ENCODE data around the gene OR2J2.
"Not testable (repeated sequence)": the region's sequence is repeated elsewhere in the genome, so short reads cannot be mapped to it uniquely, and the experiment has no call there.

The OR2J2 gene

DNA sequence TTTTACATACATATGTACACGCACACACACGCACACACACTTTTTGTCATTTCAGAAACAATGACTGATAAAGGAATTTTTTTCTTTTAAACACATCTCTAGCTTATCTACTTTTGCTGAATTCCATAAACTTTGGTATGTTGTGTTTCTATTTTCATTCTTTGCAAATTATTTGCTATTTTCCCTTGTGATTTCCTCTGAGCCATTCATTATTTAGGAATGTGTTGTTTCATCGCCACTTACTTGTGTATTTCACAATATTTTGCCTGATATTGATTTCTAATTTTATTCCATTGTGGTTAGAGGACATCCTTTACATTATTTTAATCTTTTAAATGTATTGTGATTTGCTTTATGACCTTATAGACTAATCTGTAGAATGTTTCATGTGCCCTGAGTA lies 23.6 kb upstream of the OR2J2 start:
- TF ChIP-seq, protein P1, sequence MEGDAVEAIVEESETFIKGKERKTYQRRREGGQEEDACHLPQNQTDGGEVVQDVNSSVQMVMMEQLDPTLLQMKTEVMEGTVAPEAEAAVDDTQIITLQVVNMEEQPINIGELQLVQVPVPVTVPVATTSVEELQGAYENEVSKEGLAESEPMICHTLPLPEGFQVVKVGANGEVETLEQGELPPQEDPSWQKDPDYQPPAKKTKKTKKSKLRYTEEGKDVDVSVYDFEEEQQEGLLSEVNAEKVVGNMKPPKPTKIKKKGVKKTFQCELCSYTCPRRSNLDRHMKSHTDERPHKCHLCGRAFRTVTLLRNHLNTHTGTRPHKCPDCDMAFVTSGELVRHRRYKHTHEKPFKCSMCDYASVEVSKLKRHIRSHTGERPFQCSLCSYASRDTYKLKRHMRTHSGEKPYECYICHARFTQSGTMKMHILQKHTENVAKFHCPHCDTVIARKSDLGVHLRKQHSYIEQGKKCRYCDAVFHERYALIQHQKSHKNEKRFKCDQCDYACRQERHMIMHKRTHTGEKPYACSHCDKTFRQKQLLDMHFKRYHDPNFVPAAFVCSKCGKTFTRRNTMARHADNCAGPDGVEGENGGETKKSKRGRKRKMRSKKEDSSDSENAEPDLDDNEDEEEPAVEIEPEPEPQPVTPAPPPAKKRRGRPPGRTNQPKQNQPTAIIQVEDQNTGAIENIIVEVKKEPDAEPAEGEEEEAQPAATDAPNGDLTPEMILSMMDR (conservative IDR thresholded peaks at IDR 0.05) = no peak

DNA sequence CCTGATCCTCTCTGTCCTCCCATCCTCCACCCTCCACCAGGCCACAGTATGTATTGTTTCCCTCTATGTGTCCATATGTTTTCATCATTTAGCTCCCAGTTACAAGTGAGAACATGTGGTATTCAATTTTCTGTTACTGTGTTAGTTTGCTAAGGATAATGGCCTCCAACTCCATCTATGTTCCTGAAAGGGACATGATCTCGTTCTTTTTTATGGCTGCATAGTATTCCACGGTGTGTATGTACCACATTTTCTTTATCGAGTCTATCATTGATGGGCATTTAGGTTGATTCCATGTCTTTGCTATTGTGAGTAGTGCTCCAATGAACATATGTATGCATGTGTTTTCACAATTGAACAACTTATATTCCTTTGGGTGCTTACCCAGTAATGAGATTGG lies 21.3 kb upstream of the OR2J2 start:
- not testable (repeated sequence) for H3K27ac ChIP-seq

More for the DNA sequence above, 23.6 kb upstream of the OR2J2 start:
- H3K27ac ChIP-seq = no peak overlapping the region

DNA sequence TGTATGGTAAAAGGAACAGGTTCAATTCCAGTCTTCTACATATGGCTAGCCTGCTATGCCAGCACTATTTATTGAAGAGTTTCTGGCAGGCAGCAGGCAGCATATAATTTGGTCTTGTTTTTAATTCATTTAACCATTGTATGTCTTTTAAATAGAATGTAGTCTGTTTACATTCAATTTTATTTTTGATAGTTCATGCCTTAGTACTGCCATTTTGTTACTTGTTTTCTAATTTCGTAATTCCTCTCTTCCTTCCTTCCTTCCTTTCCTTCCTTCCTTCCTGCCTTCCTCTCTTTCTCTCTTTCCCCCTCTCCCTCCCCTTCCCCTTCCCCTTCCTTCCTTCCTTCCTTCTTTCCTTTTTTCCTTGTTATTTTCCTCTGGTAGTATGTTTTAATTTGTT lies 17.6 kb upstream of the OR2J2 start:
- H3K27ac ChIP-seq = no peak overlapping the region
- TF ChIP-seq, protein P1 (conservative IDR thresholded peaks at IDR 0.05) = no peak

DNA sequence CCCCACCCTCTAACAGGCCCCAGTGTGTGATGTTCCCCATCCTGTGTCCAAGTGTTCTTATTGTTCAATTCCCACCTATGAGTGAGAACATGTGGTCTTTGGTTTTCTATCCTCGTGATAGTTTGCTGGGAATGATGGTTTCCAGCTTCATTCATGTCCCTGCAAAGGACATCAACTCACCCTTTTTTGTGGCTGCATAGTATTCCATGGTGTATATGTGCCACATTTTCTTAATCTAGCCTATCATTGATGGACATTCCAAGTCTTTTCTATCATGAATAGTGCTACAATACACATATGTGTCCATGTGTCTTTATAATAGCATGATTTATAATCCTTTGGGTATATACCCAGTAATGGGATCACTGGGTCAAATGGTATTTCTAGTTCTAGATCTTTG lies 15.5 kb upstream of the OR2J2 start:
- H3K27ac ChIP-seq = not testable (repeated sequence)

DNA sequence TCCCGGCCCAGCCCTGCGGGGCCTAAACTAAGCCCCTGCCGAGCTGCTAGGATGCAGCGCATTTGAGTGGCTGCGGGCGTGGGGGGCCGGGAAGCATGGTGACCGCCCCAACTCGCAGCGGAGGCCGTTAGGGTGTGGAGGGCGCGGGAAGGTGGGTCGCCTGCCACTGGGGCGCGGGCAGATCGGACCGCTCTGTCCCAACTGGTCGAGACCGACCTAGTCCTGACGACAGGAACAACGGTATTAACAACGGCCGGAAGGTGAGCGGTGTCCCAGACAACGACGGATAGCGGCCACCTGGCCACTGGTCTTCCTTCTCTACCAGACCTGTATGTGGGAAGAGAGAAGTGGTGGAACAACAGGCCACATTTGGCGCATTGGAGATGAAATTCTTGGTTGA lies 10.8 kb upstream of the OR2J2 start:
- H3K27ac ChIP-seq = not testable (repeated sequence)

DNA sequence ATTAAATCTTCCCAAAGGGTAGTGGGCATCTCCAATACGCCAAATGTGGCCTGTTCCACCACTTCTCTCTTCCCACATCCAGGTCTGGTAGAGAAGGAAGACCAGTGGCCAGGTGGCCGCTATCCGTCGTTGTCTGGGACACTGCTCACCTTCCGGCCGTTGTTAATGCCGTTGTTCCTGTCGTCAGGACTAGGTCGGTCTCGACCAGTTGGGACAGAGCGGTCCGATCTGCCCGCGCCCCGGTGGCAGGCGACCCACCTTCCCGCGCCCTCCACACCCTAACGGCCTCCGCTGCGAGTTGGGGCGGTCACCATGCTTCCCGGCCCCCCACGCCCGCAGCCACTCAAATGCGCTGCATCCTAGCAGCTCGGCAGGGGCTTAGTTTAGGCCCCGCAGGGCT lies 5.1 kb upstream of the OR2J2 start:
- not testable (repeated sequence) for H3K27ac ChIP-seq

DNA sequence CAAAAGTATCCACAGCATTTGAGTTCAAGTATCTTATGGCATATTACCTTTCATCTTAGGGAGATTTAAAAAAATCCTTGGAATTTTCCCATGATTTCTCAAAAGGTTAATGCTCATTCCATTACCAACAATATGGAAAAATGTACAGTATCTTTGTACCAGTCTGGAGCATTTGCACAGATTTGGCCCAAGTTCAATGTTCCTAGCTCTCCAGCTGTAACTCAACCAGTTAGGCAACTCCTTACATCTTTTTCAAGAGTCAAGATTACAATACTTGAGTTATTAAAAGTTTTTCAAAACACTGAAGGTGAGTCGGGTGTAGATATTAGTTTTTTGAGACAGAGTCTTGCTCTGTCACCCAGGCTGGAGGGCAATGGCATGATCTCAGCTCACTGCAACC lies 1.0 kb downstream of the OR2J2 start:
- H3K27ac ChIP-seq = no peak overlapping the region
- TF ChIP-seq, protein P1 (conservative IDR thresholded peaks at IDR 0.05) = no peak

DNA sequence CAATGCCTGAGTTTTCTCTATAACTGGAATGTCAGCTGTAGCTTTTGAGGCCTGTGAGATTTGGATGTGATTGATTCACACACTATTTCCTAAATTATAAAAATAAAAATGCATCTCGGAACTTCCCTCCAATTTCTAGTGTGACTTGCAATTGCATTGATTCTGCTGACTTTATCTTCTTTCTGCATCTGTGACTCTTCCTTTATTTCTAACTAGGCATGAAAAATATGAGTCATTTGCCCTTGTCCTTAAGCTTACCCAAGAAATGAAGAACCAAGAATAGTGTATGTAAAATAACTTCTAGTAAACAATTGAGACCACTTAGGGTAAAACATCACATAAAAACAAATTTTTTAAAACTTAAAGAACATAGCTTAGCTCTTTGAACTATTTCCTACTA lies 12.9 kb downstream of the OR2J2 start:
- TF ChIP-seq, protein P1 (conservative IDR thresholded peaks at IDR 0.05) = no peak
- no peak overlapping the region for H3K27ac ChIP-seq

DNA sequence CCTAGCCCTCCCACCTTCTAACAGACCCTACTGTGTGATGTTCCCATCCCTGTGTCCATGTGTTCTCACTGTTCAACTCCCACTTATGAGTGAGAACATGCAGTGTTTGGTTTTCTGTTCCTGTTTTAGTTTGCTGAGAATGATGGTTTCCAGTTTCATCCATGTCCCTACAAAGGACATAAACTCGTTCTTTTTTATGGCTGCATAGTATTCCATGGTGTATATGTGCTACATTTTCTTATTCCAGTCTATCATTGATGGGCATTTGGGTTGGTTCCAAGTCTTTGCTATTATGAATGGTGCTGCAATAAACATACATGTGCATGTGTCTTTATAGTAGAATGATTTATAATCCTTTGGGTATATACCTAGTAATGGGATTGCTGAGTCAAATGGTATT lies 18.0 kb downstream of the OR2J2 start:
- not testable (repeated sequence) for H3K27ac ChIP-seq

DNA sequence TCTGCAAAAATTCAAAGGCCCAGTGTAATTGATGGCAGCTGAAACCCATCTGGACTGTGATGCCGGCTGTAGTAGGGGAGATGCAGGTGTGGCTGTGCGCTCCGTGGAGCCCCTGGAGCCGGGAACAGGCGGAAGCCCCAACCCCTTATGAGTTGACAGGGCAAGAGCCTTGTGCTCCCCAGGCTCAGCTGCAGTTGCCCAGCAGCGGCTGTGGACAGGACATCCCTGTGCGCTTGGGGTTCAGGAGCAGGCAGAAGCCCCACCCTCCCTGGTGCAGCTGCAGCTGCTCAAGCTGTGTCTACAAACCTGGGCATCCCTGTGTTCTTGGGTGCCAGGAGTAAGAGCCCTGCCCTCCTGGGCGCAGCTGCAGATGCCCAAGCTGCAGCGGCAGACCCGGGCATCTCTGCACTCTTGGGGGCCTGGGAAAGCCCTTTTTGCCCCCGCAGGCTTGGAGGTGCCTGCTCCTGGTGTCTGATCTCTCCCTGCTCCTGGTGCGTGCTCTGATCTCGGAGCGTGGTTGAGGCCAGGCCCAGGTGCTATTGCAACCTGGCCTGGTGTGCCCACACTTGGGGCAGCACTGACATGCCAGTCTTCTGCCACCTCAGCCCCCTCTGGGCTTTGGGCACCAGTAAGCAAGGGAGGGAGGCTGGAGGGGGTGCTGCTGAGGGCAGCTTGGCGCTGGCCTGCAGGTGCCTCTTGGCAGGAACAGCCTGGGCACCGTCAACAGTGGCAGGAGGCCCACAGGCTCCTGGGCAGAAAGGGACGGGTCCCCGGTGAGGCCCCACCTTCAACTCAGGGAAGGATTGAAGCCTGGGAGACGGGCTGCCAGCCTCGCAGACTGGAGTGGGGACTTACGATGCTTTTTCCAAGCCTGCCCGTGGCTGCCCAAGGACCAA lies 30.3 kb downstream of the OR2J2 start:
- TF ChIP-seq, protein P1 (conservative IDR thresholded peaks at IDR 0.05) = no peak

More for the DNA sequence above, 30.3 kb downstream of the OR2J2 start:
- H3K27ac ChIP-seq = no peak overlapping the region
